ENCODE measurements around the gene GPC4.

Gene GPC4

GRCh38 chrX:133412246-133412645 is 3.0 kb downstream of the GPC4 start:
- no peak overlapping the region for H3K4me3 ChIP-seq (ENCODE audit: low read length)
- peak; percentile 14 for DNase-seq (ENCODE audit: low read depth)
- no peak for TF ChIP-seq CTCF (conservative IDR thresholded peaks at IDR 0.05; ENCODE audit: low read depth, low read length)

GRCh38 chrX:133410550-133410949 is 4.7 kb downstream of the GPC4 start:
- DNase-seq (ENCODE audit: low read depth): no peak
- no peak for TF ChIP-seq CTCF (conservative IDR thresholded peaks at IDR 0.05; ENCODE audit: low read depth, low read length)
- H3K4me3 ChIP-seq (ENCODE audit: low read length): no peak overlapping the region

GRCh38 chrX:133405498-133406185 is 9.6 kb downstream of the GPC4 start:
- TF ChIP-seq CTCF (conservative IDR thresholded peaks at IDR 0.05; ENCODE audit: low read depth, low read length): no peak
- H3K4me3 ChIP-seq (ENCODE audit: low read length): no peak overlapping the region
- DNase-seq (ENCODE audit: low read depth): no peak

- H3K4me3 ChIP-seq (ENCODE audit: low read length): no peak overlapping the region
- DNase-seq (ENCODE audit: low read depth): no peak
- TF ChIP-seq CTCF (conservative IDR thresholded peaks at IDR 0.05; ENCODE audit: low read depth, low read length): no peak
Observed at GRCh38 chrX:133403984-133404383, 11.3 kb downstream of the GPC4 start.

GRCh38 chrX:133402830-133403625 is 12.3 kb downstream of the GPC4 start:
- no peak for DNase-seq (ENCODE audit: low read depth)
- H3K4me3 ChIP-seq (ENCODE audit: low read length): no peak overlapping the region
- TF ChIP-seq CTCF (conservative IDR thresholded peaks at IDR 0.05; ENCODE audit: low read depth, low read length): no peak

- H3K4me3 ChIP-seq (ENCODE audit: low read length): no peak overlapping the region
- no peak for TF ChIP-seq CTCF (conservative IDR thresholded peaks at IDR 0.05; ENCODE audit: low read depth, low read length)
- DNase-seq (ENCODE audit: low read depth): no peak
Observed at GRCh38 chrX:133402042-133402453, 13.2 kb downstream of the GPC4 start.

- DNase-seq (ENCODE audit: low read depth): no peak
- TF ChIP-seq CTCF (conservative IDR thresholded peaks at IDR 0.05; ENCODE audit: low read depth, low read length): no peak
- H3K4me3 ChIP-seq (ENCODE audit: low read length): no peak overlapping the region
Observed at GRCh38 chrX:133401536-133401935, 13.8 kb downstream of the GPC4 start.

Data from retinal pigment epithelial cell (primary cell).